Activated naive CD8-positive, alpha-beta T cell treated with anti-CD3 and anti-CD28 coated beads, Interleukin-2, amount 50 U/mL, for 16 hours (primary cell): ENCODE results near the gene AADAC.
"Not testable (repeated sequence)": the region's sequence is repeated elsewhere in the genome, so short reads cannot be mapped to it uniquely, and the experiment has no call there.

Experiments
- DNase-seq: peaks from one replicate; pipeline ENCODE4 v3.0.0-alpha.2; 2020; ENCODE audit warnings: low read depth, low spot score

Gene AADAC

DNA sequence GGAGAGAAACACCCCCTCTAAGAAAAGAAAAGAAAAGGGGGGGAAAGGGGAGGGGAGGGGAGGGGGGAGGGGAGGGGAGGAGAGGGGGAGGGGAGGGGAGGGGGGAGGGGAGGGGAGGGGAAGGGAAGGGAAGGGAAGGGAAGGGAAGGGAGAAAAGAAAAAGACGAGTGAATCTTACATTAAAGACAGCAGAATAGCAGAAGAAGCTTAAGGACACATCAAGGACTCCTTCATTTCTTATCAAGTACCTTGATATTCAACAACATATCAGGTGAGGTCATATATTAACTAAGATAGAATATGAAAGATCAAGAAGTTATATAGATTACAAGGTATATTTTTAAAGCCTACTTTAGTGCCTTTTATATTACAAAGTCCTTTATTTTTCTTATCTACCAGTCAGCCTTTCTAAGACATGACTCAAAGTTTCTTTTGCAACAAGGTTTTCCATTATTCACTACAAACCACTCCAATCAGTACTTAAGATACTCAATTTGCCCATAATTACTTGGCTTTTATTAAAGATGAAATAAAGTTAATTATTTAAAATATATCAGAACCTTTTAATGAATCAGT is 17.7 kb upstream of the AADAC start:
- DNase-seq, result no peak

DNA sequence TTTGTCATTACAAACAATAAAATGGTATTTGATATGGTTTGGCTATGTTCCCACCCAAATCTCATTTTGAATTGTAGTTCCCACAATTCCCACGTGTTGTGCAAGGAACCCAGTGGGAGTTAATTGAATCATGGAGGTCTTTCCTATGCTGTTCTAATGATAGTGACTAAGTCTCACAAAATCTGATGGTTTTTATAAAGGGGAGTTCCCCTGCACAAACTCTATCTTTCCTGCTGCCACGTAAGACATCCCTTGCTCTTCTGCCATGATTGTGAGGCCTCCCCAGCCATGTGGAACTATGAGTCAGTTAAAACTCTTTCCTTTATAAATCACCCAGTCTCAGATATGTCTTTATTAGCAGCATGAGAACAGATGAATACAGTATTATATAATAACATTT is 15.4 kb upstream of the AADAC start:
- DNase-seq, result no peak

DNA sequence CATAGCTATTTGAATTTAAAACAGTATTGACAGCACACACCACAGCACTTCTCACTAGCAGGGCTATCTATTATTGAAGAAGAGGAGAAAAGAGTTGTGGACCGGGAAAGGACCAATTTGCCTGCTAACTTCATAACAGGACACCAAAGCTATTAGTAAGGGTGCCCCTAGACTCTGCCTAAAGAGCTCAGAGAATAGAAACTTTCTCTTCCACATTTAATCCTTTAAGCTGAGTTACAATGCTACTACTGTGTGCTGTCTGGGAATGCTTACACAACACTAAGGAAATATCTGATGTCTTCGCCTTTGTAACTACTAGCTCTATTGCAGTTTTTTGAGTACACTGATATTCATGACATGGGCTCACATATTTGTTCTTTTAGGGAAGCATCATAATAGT is 13.5 kb upstream of the AADAC start:
- DNase-seq, result no peak

DNA sequence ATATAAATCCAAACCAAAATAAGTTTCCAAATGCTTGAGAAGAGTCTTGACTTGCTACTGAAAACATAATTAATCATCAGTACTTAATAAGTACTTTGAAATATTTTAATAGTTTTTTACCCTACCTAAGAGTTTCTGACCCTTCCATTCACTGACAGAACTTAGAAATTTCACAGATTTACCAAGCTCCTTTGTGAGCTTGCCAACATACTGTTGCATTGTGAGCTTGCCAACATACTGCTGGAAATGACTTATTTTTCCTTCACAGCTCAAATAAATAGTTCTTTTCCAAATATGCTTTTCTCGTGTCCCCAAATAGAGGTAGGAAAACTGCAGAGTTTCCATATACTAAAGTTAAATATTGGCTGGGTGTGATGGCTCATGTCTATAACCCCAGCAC is 9.6 kb upstream of the AADAC start:
- DNase-seq, result no peak

DNA sequence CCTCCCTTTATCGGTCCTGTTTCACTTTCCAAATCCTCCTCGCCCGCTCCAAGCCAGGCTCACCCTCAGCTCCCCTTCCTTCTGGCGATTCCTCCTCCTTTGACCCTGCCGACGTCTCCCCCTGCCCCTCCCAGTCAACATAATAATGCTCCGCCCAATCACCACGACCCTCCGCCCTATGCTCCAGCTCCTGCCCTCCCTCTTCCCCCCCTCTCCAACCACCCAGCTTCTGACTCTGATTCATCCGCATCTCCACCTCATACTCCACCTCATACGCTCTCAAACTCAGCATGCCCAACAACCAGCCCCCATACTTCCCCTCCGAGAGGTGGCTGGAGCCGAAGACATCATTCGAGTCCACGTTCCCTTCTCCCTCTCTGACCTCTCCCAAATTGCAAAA is 7.1 kb upstream of the AADAC start:
- DNase-seq, result no peak

DNA sequence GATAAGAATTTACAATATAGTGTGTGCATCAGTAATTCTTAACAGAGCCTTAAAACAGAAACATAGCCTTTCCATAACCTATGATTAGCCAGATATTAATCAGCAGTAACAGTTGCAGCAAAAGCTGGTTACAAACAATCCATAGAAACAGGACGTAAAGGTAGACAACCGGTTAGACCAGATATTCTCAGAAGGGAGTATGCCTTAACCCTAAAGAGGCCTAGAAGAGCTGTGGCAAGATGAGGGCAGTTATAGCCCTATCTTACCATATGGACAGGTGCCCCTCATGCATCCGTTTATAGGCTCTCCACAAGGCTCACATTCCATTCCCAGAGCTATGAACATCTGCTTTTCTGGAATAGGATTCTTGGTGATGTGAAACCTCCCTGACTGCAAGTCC is 5.0 kb upstream of the AADAC start:
- DNase-seq, result not testable (repeated sequence)

DNA sequence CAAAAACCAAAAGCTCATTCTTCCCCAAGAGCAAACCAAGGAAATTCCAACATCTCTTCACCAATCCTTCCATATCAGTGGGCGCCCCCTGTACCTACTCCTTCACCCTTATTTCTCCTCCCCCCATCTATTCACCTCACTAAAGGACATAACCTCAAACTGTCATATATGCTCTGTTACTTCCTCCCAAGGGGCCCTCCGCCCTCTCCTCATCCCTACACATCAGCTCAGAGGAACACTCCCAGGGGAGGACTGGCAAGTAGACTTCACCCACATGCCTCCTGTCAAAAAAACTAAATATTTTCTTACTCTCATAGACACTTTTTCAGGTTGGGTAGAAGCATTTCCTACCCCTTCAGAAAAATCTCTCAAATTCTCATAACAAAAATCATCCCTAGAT is 2.4 kb upstream of the AADAC start:
- no peak for DNase-seq

DNA sequence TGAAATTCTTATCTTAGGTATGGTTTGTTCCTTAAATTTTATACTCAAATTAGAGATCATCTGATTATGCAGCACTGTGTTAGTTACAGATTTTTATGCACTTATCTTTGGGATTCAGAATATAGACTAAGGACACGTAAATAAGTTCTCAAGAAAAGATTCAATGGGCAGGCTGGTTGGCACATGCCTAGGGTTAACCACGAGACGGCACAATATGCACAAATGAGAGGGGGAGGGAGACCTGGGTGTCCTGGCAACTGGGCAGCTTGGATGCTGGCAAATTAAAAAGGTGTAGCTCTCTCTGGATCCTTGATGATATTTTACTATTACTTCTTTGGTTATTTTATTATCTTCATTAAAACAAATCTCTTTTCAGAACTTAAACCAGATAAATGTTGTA is 672 bp downstream of the AADAC start:
- no peak for DNase-seq

DNA sequence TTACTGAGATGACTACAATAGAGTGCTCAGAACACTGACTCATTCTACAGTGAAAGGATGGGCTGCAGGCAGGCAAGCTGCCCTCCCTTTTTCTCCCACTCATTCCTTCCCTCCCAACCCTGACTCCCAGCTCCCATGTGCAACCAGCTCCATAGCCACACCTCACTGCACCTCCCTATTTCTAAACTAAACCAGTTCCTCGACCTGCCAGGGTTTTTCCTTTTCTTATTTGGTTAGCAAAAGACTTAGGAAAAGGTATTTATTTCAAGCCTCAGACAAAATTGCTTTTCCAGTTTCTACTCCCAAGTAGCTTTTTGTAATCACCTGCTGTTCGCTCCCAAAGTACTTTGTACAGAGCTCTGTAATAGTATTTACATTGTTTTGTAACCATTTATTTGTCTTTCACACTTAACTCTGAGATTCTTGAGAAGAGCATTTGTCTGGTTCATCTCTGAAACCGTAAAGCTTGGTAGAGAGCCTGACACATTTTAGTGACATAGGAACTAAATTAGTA is 2.2 kb downstream of the AADAC start:
- DNase-seq, result no peak

DNA sequence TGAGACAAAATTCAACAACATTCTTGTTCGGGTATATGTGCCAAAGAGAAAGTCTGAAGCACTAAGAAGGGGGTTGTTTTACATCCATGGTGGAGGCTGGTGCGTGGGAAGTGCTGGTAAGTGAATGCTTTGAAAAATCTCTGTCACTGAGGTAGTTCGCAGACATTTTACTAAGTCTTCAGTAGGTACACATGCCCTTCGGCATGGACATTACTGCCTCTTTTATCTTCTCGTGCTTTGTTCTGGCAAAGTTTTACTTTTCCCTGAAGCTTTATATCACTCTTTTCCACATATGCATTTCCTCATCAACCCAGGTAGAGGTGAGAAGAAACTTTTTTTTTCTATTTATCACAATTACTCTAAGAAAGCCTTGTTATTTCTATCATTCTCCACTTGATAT is 3.6 kb downstream of the AADAC start:
- DNase-seq, result no peak

DNA sequence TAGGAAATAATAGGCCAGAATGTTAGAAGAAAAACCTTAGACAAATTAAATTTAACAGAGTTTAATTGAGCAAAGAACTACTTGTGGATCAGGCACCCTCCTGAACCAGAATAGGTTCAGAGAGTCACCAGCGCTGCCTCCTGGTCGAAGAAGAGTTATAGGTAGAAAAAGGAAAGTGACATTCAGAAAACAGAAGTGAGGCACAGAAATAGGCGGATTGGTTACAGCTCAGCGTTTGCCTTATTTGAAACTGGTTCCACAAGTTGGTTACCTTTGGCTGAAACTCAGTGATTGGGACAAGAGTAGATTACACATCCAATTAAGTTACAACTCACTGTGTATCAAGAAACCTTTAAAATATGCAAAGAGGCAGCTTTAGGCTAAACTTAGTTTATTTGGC is 4.4 kb downstream of the AADAC start:
- DNase-seq, result no peak

DNA sequence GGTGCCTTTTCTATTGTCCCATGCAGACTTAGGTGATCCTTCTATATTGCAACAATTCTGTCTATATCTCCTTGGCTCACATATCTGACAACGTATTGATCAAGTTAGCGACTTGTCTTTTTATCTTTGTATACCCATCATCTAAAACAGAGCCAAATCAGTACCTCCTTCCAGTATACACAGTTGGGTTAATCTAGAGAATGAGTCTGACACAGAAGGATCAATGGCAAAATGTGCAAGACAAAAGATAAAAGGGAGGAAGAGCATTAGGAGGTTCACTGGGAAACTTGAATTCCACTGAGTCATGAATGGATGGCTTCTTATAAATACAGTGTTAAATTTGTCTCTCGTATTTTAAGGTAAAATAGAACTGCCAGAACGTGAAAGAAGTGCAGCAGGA is 6.0 kb downstream of the AADAC start:
- no peak for DNase-seq

DNA sequence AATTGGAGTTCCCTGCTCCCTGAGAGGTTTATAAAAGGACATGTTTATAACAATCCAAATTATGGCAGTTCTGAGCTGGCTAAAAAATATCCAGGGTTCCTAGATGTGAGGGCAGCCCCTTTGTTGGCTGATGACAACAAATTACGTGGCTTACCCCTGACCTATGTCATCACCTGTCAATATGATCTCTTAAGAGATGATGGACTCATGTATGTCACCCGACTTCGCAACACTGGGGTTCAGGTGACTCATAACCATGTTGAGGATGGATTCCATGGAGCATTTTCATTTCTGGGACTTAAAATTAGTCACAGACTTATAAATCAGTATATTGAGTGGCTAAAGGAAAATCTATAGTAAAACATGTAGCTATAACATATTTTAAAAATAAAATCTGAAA is 13.9 kb downstream of the AADAC start:
- DNase-seq, result no peak

DNA sequence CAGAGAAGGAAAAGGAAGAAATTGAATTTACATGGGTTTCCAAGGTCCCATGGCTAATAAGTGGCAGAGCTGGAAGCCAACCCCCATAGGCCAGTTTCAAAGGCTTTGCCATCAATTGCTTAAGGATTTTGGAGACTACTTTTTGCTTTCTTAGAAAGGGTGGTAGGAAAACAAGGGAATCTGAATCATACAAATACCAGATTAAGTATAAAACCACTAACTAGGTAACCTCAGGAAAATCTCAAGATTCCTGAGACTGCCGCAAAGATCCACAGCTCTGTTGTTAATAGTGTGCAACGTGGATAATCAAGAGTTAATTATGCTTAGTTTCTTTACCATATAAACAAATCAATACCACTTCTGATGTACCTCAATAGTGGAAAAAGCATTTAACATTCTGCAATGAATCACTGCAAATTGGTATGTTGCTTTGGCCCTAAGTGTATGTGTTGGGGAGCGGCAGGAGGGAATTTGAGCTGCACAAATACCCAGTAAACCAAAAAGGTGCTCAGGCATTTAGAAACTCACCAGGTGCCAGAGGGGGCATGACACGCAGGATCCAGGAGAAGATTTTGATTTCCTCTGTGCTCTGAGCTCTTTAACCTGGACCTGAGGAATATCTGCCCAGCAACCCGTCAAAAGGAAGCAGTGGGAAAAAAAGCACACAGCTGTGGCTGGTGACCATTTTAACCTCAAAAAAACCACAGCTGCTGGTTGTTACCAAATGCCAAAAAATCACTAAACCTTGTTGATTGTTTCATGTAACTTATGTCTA is 22.0 kb downstream of the AADAC start:
- no peak for DNase-seq

DNA sequence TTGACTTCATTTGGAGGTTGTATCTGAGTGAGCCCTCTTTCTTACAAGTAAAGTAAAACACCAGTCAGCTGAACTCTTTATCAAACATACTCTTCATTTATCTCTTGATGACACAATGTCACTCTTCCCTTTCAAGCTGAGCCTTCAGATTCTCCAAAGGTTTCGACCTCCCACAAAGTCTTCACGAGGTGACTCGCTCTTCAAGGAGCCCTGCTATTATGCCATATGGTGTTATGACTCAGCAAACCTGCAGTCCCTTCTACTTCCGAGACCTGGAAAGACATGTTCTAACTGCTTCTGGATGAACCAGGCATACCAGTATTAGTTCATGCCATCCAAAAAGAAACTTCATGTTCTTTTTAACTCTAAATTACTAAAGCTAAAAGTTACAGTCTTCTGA is 23.1 kb downstream of the AADAC start:
- no peak for DNase-seq

DNA sequence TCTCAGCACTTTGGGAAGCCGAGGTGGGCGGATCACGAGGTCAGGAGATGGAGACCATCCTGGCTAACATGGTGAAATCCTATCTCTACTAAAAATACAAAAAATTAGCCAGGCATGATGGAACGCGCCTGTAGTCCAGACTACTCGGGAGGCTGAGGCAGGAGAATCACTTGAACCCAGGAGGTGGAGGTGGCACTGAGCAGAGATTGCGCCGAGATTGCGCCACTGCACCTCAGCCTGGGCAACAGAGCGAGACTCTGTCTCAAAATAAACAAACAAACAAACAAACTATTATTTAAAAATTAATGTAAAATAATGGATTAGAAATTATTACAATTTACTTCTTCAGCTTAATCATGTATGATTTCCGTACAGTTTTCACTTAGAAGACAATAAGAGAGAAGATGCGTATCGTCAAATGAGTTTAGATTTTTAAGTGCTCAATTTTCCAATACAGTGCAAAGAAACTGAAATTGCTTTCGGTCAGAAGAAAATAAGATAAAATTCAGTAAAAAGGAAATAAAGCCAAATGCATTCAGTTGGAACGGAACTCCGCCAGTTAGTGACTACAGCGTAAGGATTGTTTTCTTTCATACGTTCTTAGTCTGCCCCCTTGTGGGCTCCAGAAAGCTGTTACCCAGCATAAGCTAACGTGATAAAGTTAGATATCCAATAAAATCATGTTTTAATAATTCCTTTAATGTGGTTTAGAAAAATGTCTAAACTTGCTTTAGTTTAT is 24.8 kb downstream of the AADAC start:
- DNase-seq, result no peak

DNA sequence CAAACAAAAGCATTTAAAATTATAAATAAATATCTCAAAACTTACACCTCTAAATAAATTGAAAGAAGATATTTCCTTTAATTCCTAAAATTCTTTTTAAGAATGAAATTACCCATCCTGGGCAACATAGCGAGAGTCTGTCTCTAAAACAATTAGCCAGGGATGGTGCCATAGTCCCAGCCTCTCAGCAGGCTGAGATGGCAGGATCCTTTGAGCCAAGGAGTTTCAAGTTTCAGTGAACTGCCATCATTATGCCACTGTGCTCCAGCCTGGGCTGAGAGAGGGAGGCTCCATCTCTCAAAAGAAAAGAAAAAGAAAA is 25.4 kb downstream of the AADAC start:
- DNase-seq, result no peak

DNA sequence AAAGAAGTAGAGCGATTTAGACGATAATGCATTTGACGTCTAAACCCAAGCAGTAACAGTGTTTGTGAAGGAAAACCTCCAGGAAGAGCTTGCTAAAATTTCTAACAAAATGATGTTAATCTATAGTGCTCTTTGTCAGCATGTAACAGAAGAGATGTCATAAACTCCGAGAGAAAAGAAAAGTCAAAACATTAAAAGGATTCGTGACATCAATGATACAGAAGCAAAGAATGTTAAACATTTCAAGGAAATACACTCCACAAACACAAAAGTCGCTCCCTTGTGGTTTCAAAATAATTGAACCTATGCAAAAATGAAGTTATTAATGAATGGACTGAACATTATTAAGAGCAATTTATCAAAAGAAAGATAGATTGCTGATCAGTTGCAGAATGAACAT is 27.9 kb downstream of the AADAC start:
- no peak for DNase-seq

DNA sequence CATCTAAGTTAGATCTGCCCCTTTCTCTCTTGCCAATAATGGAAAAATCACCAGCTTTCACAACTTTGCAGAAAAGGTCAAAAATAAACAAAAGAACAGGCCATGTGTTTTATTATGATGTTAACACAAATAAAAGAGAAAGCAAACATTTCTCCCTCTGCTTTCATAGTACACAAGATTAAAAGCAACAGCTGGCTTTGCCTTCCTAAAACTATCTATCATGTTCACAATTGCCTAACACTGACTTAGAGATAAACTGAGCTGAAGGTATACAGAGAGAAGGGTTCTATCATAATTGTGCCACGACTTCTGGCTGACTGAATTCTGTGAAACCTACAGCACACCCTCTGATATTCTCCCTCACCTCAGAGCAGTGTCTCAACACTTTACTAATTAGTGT is 29.4 kb downstream of the AADAC start:
- DNase-seq, result no peak

DNA sequence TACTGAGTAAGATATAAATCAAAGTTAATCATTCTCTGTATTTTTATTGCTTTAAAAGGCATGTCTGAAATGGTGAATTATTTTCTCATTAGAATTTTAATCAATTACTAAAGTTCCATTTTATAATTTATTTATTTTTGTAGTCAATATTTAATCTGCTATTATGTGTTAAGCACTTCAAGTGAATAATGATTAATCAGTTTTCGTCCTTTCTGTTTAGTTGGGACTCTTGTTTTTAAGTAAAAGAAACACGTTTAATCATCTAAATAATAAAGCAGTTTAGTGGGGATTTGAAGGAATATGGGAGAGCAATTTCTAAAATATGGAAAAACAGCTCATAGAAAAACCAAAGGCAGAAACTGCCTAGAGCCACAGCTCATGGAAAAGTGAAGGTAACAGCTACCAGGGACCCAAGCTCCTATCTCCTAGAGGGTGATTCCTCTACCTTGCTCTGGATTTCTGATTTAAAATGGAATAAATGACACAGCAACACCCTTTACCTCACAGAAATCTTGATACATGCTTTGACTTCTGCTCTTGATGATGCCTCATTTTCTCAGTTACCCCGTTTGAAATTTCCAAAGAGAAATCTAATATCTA is 31.5 kb downstream of the AADAC start:
- no peak for DNase-seq

DNA sequence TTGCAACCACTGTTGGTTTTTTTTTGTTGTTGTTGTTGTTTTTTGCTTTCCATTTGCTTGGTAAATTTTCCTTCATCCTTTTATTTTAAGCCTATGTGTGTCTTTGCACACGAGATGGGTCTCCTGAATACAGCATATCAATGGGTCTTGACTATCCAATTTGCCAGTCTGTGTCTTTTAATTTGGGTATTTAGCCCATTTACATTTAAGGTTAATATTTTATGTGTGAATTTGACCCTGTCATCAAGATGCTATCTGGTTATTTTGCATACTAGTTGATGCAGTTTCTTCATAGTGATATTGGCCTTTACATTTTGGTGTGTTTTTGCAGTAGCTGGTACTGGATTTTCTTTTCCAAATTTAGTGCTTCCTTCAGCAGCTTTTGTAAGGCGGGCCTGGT is 36.1 kb downstream of the AADAC start:
- DNase-seq, result not testable (repeated sequence)

DNA sequence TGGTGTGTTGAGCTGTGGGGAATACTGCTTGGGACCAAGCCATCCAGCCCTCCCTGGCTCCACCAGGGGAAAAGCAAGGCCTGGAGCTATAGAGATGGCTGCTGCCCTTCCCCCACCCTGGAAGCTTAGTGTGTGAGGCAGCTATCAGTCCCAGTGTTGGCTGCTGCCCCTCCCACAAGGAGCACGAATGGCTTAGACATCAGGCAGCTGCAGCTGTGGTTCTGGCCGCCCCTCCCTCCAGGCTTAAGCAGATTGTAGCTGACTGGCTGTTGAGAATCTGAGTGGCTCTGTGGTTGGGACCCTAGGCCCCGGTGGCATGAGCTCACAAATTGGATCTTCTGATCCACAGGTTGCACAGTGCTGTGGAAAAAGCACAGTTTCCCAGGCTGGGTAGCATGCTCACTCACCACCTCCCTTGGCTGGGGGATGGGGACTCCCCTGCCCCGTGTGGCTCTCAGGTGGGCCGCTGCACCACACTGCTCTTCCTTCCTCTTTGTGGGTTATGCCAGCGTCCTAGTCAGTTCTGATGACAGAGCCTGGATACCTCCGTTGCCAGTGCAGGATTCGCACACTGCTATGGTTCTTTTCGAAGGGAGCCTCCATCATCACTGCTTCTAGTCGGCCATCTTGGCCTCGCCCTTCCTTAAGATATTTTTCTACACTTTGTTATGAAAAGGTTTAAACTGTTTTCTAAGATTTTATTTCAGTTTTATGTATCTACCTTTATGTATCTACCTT is 38.3 kb downstream of the AADAC start:
- DNase-seq, result no peak
